ENCODE data around the gene BRD4.
A peak's percentile ranks its signal among the peaks of the same experiment; 100 is the strongest.

Gene BRD4

GRCh38 chr19:15265214-15265849 is 67.0 kb downstream of the BRD4 start:
- no peak for DNase-seq (ENCODE audit: low spot score)

- DNase-seq (ENCODE audit: low spot score) = no peak
Observed at GRCh38 chr19:15264933-15265206, 67.5 kb downstream of the BRD4 start.

- DNase-seq (ENCODE audit: low spot score) = peak; percentile 40
Observed at GRCh38 chr19:15264061-15264932, 68.0 kb downstream of the BRD4 start.

GRCh38 chr19:15263361-15263985 is 68.9 kb downstream of the BRD4 start:
- no peak for DNase-seq (ENCODE audit: low spot score)

GRCh38 chr19:15262011-15262410 is 70.3 kb downstream of the BRD4 start:
- no peak for DNase-seq (ENCODE audit: low spot score)

GRCh38 chr19:15260939-15261338 is 71.4 kb downstream of the BRD4 start:
- DNase-seq (ENCODE audit: low spot score) = no peak

- no peak for DNase-seq (ENCODE audit: low spot score)
Observed at GRCh38 chr19:15259907-15260306, 72.4 kb downstream of the BRD4 start.

GRCh38 chr19:15257782-15258181 is 74.6 kb downstream of the BRD4 start:
- no peak for DNase-seq (ENCODE audit: low spot score)

GRCh38 chr19:15256708-15257331 is 75.5 kb downstream of the BRD4 start:
- no peak for DNase-seq (ENCODE audit: low spot score)

- no peak for DNase-seq (ENCODE audit: low spot score)
Observed at GRCh38 chr19:15255359-15255990, 76.9 kb downstream of the BRD4 start.

GRCh38 chr19:15254547-15254946 is 77.8 kb downstream of the BRD4 start:
- no peak for DNase-seq (ENCODE audit: low spot score)

- no peak for DNase-seq (ENCODE audit: low spot score)
Observed at GRCh38 chr19:15253513-15253912, 78.8 kb downstream of the BRD4 start.

GRCh38 chr19:15253061-15253460 is 79.3 kb downstream of the BRD4 start:
- DNase-seq (ENCODE audit: low spot score) = no peak

GRCh38 chr19:15252398-15253018 is 79.8 kb downstream of the BRD4 start:
- no peak for DNase-seq (ENCODE audit: low spot score)

- DNase-seq (ENCODE audit: low spot score) = peak; percentile 48
Observed at GRCh38 chr19:15251749-15252397, 80.5 kb downstream of the BRD4 start.

GRCh38 chr19:15251010-15251748 is 81.2 kb downstream of the BRD4 start:
- peak; percentile 51 for DNase-seq (ENCODE audit: low spot score)

GRCh38 chr19:15250640-15250993 is 81.7 kb downstream of the BRD4 start:
- no peak for DNase-seq (ENCODE audit: low spot score)

GRCh38 chr19:15249972-15250639 is 82.2 kb downstream of the BRD4 start:
- DNase-seq (ENCODE audit: low spot score) = peak; percentile 54

- DNase-seq (ENCODE audit: low spot score) = no peak
Observed at GRCh38 chr19:15249528-15249874, 82.8 kb downstream of the BRD4 start.
